Glutamatergic neuron (in vitro differentiated cells): ENCODE results near the gene HS3ST3B1. TPM values are rescaled to one million over a fixed set of nuclear protein-coding genes. Genes with fewer than 3 reads are reported as not detected.

Experiments
- DNase-seq: peaks from one replicate; pipeline ENCODE4 v3.0.0; 2022
- H3K27ac Mint-ChIP-seq: one replicate; pipeline ENCODE4 v1.8.0; 2020; ENCODE audit warnings: mild to moderate bottlenecking, mixed read lengths, inconsistent platforms; ENCODE audit not compliant: unreplicated experiment
- H3K27me3 Mint-ChIP-seq: one replicate; pipeline ENCODE4 v1.8.0; 2020; ENCODE audit warnings: mild to moderate bottlenecking, moderate library complexity, mixed read lengths, inconsistent platforms; ENCODE audit not compliant: unreplicated experiment
- H3K36me3 Mint-ChIP-seq: one replicate; pipeline ENCODE4 v1.8.0; 2020; ENCODE audit warnings: mild to moderate bottlenecking, mixed read lengths, inconsistent platforms; ENCODE audit not compliant: unreplicated experiment
- H3K4me1 Mint-ChIP-seq: one replicate; pipeline ENCODE4 v1.8.0; 2020; ENCODE audit warnings: mild to moderate bottlenecking, low read depth, mixed read lengths, inconsistent platforms; ENCODE audit not compliant: unreplicated experiment
- H3K4me3 Mint-ChIP-seq: one replicate; pipeline ENCODE4 v1.8.0; 2020; ENCODE audit warnings: mild to moderate bottlenecking, mixed read lengths, inconsistent platforms; ENCODE audit not compliant: unreplicated experiment
- H3K9me3 Mint-ChIP-seq: one replicate; pipeline ENCODE4 v1.8.0; 2020; ENCODE audit warnings: mild to moderate bottlenecking, moderate library complexity, mixed read lengths, inconsistent platforms; ENCODE audit not compliant: unreplicated experiment
- total RNA-seq: library from RNA; stranded (reverse); fragmentation: NEBNext Ultra II Directional; extraction: Animal tissue kit (Norgen Biotek cat#: 25700); gene quantifications from one replicate; pipeline ENCODE4 v1.2.1, GENCODE V29; 2021; ENCODE audit not compliant: unreplicated experiment
- TF ChIP-seq, protein P1 (sequence below): fragments of 200-600 bp; sonication (generic); IDR thresholded peaks from one replicate; pipeline ENCODE4 v1.5.0; 2021; ENCODE audit not compliant: partially characterized antibody, unreplicated experiment

The HS3ST3B1 gene
- total RNA-seq, 1 donor from 2014 or later = 2.4 TPM

DNA sequence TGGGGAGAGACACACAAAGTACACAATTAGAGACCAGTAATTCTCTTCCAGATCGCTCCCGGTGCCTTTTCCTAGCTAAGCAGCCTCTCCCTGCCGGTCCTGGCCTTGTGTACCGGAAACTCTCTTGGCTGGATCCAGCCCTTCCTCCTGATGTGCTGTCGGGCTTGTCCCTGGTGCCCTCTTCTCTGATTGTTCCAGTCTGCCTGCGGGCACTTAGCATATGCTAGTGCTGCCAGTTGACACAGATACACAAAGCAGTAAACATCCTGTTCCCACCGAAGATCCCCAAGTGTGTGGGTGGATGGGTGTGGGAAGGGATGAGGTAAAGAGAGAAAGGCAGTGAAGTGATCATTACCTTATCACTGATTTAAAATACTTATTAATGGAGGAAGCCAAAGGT, 9.7 kb downstream of the HS3ST3B1 start:
- Mint-ChIP-seq H3K27me3 (peaks cover 15% of the 10 kb centered on the region), H3K4me1 (peaks cover 14% of the 10 kb centered on the region), H3K4me3 (peak overlapping the region; percentile 90), H3K9me3 (peaks cover 13% of the 10 kb centered on the region), H3K27ac (peak overlapping the region; percentile 64), H3K36me3 (peaks cover 6% of the 10 kb centered on the region)
- TF ChIP-seq, protein P1, sequence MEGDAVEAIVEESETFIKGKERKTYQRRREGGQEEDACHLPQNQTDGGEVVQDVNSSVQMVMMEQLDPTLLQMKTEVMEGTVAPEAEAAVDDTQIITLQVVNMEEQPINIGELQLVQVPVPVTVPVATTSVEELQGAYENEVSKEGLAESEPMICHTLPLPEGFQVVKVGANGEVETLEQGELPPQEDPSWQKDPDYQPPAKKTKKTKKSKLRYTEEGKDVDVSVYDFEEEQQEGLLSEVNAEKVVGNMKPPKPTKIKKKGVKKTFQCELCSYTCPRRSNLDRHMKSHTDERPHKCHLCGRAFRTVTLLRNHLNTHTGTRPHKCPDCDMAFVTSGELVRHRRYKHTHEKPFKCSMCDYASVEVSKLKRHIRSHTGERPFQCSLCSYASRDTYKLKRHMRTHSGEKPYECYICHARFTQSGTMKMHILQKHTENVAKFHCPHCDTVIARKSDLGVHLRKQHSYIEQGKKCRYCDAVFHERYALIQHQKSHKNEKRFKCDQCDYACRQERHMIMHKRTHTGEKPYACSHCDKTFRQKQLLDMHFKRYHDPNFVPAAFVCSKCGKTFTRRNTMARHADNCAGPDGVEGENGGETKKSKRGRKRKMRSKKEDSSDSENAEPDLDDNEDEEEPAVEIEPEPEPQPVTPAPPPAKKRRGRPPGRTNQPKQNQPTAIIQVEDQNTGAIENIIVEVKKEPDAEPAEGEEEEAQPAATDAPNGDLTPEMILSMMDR = no peak
- DNase-seq = no peak

DNA sequence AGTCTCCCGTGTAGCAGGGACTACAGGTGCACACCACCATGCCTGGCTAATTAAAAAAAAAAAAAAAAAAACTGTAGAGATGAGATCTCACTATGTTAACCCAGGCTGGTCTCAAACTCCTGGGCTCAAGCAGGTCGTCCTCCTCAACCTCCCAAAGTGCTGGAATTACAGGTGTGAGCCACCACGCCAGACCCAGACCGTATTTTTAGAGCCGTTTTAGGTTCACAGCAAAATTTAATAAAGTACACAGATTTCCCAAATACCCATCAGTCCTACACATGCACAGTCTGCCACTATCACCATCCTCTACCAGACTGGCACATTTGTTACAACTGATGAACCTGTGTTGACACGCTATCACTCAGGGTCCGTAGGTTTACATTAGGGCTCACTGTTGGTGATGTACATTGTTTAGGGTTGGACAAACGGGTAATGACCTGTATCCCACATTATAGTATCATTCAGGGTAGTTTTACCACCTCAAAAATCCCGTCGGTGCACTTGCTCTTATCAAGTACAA, 10.4 kb downstream of the HS3ST3B1 start:
- peaks cover 13% of the 10 kb centered on the region for H3K9me3 Mint-ChIP-seq
- H3K27me3 Mint-ChIP-seq = peaks cover 15% of the 10 kb centered on the region
- TF ChIP-seq, protein P1 = no peak
- H3K4me3 Mint-ChIP-seq = no peak overlapping the region
- DNase-seq = no peak
- H3K36me3 Mint-ChIP-seq = peaks cover 6% of the 10 kb centered on the region
- no peak overlapping the region for H3K27ac Mint-ChIP-seq
- peaks cover 14% of the 10 kb centered on the region for H3K4me1 Mint-ChIP-seq

DNA sequence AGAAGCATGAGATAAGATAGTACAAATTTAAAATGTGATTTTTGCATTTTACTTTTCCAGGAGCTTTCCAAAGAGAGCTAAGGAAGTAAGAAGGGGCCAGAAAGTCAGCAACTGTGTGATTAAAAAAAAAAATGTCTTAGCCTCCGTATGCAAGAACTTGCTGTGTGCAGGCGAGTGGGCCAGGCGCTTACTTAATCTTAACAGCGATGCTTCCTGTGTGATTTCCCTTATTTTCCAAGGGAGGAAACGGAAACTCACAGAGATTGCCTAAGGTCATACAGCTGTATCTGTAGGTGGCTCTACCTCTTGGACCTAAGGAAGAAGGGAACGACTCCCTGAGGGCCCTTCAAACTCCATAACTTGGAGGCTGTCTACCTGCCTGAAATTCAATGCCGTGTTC, 11.1 kb downstream of the HS3ST3B1 start:
- DNase-seq = no peak
- no peak overlapping the region for H3K4me3 Mint-ChIP-seq
- H3K27me3 Mint-ChIP-seq = peaks cover 15% of the 10 kb centered on the region
- TF ChIP-seq, protein P1 = no peak
- H3K9me3 Mint-ChIP-seq = peaks cover 13% of the 10 kb centered on the region
- H3K4me1 Mint-ChIP-seq = peaks cover 14% of the 10 kb centered on the region
- H3K36me3 Mint-ChIP-seq = peaks cover 6% of the 10 kb centered on the region
- no peak overlapping the region for H3K27ac Mint-ChIP-seq

DNA sequence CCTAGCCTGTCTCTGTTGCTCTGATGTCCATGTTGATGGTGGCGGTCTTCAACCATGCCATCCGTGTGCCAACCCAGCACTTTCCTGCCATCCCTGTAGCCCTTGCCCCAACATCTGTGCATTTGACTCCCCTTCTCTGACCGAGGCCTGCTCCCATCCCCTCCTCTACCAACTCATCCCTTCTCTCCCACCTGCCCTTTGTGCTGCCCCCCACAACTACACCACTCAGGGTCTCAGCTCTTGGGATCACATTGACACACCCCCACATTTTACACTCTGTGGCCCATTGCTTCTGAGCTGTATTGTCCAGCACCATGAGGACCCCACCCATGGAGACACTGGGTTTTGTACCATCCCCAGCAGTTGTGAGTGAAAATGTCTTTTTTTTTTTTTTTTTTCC, 11.6 kb downstream of the HS3ST3B1 start:
- peaks cover 13% of the 10 kb centered on the region for H3K9me3 Mint-ChIP-seq
- H3K27ac Mint-ChIP-seq = no peak overlapping the region
- peaks cover 16% of the 10 kb centered on the region for H3K4me1 Mint-ChIP-seq
- no peak for DNase-seq
- TF ChIP-seq, protein P1 = no peak
- H3K27me3 Mint-ChIP-seq = peaks cover 16% of the 10 kb centered on the region
- H3K4me3 Mint-ChIP-seq = no peak overlapping the region
- H3K36me3 Mint-ChIP-seq = peaks cover 6% of the 10 kb centered on the region

DNA sequence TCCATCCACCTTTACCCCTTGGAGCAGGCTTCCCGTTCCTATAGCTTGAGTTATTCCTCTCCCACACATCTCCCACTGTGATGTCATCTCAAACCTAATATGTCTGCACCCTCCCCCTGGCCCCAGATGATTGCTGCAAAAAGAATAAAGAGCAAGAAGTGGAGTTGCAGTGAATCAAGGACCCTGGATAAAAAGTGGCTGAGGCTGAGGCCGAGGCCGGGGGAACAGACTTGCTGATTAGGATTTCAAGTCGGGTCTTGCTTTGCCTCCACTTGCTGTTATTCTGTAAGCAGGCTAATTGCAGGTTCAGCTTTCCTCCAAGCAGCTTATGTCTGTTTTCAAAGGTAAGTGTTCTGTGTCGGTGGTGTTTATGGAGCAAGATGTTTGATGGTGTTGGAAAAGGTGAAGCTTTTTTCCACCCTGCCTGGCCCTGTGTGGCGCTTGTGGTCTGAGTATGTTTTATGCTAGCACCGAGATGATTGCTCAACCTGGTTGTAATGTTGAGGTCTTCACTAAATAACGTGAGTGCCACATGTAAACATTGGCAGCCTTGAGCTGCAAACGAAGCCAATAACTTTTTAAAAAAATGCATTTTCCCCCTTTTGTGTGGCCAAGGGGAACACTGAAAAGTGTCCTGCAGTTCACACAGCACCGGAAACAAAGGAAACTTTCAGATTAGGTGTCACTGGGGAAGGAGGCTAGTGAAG, 15.4 kb downstream of the HS3ST3B1 start:
- TF ChIP-seq, protein P1 = no peak
- no peak overlapping the region for H3K4me3 Mint-ChIP-seq

More for the DNA sequence above, 15.4 kb downstream of the HS3ST3B1 start:
- Mint-ChIP-seq H3K9me3 (peaks cover 3% of the 10 kb centered on the region), H3K27ac (no peak overlapping the region), H3K36me3 (peaks cover 6% of the 10 kb centered on the region), H3K4me1 (peaks cover 10% of the 10 kb centered on the region), H3K27me3 (peaks cover 9% of the 10 kb centered on the region)
- no peak for DNase-seq
